Measurements from ENCODE around the gene TMEM130. TPM values are rescaled to one million over a fixed set of nuclear protein-coding genes. Genes with fewer than 3 reads are reported as not detected.

TMEM130 gene
- total and polyA plus RNA-seq, 4 donors, result not detected

GRCh38 chr7:98877692-98878364, 8.0 kb upstream of the TMEM130 start:
- TF ChIP-seq GABPA (IDR thresholded peaks at IDR 0.05 in 1 of 2, conservative IDR thresholded peaks at IDR 0.05 in 1 of 2) (no peak), ZBTB33 (IDR thresholded peaks at IDR 0.05) (no peak), HNF4A (conservative IDR thresholded peaks at IDR 0.05) (no peak), EGR1 (IDR thresholded peaks at IDR 0.05; ENCODE audit: low read depth in 2 of 2) (no peak), RXRA (IDR thresholded peaks at IDR 0.05) (no peak), TAF1 (conservative IDR thresholded peaks at IDR 0.05) (no peak), NR2F2 (IDR thresholded peaks at IDR 0.05) (no peak), MAX (IDR thresholded peaks at IDR 0.05) (no peak), RAD21 (IDR thresholded peaks at IDR 0.05) (no peak), FOXA2 (IDR thresholded peaks at IDR 0.05) (no peak), JUND (IDR thresholded peaks at IDR 0.05) (no peak), YY1 (IDR thresholded peaks at IDR 0.05) (no peak), HNF4G (IDR thresholded peaks at IDR 0.05) (no peak), SP1 (IDR thresholded peaks at IDR 0.05) (no peak)
- TF ChIP-seq, protein P1, sequence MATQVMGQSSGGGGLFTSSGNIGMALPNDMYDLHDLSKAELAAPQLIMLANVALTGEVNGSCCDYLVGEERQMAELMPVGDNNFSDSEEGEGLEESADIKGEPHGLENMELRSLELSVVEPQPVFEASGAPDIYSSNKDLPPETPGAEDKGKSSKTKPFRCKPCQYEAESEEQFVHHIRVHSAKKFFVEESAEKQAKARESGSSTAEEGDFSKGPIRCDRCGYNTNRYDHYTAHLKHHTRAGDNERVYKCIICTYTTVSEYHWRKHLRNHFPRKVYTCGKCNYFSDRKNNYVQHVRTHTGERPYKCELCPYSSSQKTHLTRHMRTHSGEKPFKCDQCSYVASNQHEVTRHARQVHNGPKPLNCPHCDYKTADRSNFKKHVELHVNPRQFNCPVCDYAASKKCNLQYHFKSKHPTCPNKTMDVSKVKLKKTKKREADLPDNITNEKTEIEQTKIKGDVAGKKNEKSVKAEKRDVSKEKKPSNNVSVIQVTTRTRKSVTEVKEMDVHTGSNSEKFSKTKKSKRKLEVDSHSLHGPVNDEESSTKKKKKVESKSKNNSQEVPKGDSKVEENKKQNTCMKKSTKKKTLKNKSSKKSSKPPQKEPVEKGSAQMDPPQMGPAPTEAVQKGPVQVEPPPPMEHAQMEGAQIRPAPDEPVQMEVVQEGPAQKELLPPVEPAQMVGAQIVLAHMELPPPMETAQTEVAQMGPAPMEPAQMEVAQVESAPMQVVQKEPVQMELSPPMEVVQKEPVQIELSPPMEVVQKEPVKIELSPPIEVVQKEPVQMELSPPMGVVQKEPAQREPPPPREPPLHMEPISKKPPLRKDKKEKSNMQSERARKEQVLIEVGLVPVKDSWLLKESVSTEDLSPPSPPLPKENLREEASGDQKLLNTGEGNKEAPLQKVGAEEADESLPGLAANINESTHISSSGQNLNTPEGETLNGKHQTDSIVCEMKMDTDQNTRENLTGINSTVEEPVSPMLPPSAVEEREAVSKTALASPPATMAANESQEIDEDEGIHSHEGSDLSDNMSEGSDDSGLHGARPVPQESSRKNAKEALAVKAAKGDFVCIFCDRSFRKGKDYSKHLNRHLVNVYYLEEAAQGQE (IDR thresholded peaks at IDR 0.05), result no peak
- TF ChIP-seq, protein P2, sequence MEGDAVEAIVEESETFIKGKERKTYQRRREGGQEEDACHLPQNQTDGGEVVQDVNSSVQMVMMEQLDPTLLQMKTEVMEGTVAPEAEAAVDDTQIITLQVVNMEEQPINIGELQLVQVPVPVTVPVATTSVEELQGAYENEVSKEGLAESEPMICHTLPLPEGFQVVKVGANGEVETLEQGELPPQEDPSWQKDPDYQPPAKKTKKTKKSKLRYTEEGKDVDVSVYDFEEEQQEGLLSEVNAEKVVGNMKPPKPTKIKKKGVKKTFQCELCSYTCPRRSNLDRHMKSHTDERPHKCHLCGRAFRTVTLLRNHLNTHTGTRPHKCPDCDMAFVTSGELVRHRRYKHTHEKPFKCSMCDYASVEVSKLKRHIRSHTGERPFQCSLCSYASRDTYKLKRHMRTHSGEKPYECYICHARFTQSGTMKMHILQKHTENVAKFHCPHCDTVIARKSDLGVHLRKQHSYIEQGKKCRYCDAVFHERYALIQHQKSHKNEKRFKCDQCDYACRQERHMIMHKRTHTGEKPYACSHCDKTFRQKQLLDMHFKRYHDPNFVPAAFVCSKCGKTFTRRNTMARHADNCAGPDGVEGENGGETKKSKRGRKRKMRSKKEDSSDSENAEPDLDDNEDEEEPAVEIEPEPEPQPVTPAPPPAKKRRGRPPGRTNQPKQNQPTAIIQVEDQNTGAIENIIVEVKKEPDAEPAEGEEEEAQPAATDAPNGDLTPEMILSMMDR (IDR thresholded peaks at IDR 0.05; ENCODE audit: low read depth, low read length, missing input control), result no peak
- Histone ChIP-seq H3K4me1 (ENCODE audit: control insufficient read depth in 4 of 4, insufficient read depth in 4 of 4, low read length in 3 of 4) (peaks cover 4 to 17% (median 14%) of the 10 kb centered on the region in 4 donors), H3K27ac (ENCODE audit: low read depth in 1 of 2, low read length in 2 of 2) (peak overlapping the region in 1 of 2 donors; percentile 92), H3K4me3 (ENCODE audit: low read depth in 1 of 3, low read length in 3 of 3) (peak overlapping the region in 2 of 3 donors; percentile 85 to 99), H3K27me3 (ENCODE audit: control insufficient read depth in 4 of 4, insufficient read depth in 4 of 4, low read length in 3 of 4) (no peaks in the 10 kb centered on the region), H3K9ac (ENCODE audit: low read depth in 1 of 2, low read length in 2 of 2) (no peak overlapping the region), H3K9me3 (ENCODE audit: control insufficient read depth in 4 of 4, low read length in 3 of 4) (no peaks in the 10 kb centered on the region), H3K36me3 (ENCODE audit: control insufficient read depth in 4 of 4, insufficient read depth in 3 of 4, low read depth in 1 of 4, low read length in 3 of 4) (peaks cover 4 to 14% (median 8%) of the 10 kb centered on the region in 4 donors)
- 36% methylated on average over 18 of the region's 18 CpGs for WGBS
- DNase-seq (ENCODE audit: low spot score), result no peak

Measured in liver (tissue), 9 donors.